ENCODE measurements around the gene CLCN1.

CLCN1 gene

DNA sequence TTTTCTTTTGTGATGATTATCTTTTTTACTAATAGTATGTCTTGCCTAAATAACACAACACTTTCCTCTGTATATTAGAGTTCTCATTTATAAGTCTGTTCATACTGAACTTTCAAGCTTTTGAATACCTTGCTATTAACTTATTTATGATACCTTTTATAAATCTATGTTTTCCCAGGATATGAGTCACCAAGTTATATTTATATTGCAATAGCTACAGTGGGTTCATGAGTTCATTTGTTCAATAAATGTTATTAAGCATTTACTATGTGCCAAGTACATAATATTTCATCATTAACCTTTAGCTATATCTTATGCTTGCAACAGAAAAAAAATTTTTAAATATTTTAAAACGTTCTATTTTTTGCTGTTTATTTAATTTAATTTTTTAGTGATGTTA is 18.3 kb downstream of the CLCN1 start:
- no peak for DNase-seq (ENCODE audit: low spot score)

DNA sequence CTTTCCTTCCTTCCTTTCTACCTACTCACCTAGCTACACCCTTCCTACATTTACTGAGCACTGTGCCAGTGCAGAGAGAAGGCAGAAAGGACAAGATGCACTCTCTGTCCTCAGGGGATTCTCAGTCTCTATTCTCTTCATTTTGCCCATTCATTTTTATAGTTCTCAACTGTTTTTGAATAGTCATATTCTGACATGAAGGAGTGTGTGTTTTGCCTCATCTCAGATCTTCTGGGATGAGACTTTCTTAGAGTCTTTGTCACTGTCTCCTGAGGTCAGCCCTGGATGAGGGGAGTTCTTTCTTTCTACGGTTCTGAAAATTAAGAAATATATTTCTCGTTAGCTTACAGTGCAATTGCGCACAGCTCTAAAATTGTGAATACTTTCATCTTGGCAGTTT is 21.3 kb downstream of the CLCN1 start:
- no peak for DNase-seq (ENCODE audit: low spot score)

DNA sequence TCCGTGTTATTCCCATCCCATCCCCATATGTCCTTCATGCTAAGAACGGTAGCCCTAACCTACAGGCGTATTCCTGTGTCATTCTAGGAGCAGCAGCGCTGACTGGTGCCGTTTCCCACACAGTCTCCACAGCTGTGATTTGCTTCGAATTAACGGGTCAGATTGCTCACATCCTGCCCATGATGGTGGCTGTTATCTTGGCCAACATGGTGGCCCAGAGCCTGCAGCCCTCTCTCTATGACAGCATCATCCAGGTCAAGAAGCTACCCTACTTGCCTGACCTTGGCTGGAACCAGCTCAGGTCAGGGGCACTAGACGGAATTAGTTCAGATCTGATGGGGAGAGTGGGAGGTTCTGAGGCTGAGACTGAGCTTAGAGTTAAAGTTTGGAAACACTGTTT is 25.9 kb downstream of the CLCN1 start:
- DNase-seq (ENCODE audit: low spot score) = no peak

- DNase-seq (ENCODE audit: low spot score) = no peak
Observed at GRCh38 chr7:143343596-143343995, 27.7 kb downstream of the CLCN1 start.

DNA sequence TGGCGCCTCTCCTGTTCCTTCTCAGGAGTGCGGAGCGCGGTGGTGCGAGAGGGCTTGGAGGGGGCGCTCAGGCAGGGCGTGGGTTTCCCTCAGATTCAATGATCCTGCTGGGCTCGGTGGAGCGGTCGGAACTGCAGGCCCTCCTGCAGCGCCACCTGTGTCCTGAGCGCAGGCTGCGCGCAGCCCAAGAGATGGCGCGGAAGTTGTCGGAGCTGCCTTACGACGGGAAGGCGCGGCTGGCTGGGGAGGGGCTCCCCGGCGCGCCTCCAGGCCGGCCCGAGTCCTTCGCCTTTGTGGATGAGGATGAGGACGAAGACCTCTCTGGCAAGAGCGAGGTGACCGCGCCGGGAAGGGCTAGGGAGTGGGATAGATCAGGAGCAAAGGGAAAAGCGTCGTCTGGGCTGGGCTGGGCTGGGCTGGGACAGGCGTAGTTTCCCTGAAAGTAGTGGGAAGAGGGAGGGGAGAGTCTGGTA is 29.6 kb downstream of the CLCN1 start:
- no peak for DNase-seq (ENCODE audit: low spot score)

DNA sequence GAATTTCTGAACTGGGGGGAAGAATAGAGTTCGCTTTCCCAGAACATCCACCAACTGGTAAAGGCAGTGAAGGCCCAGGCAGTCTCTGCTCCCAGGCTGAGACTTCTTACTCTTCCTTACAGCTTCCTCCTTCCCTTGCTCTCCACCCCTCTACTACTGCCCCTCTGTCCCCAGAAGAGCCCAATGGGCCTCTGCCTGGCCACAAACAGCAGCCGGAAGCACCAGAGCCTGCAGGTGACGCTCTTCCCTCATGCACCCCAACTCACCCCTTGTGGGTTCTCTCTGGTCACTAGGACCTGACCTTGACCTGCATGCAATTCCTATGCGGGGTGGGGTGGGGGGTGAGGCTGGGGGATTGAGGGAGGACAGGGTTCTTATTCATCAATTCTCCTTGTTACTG is 30.1 kb downstream of the CLCN1 start:
- DNase-seq (ENCODE audit: low spot score) = no peak

- no peak for DNase-seq (ENCODE audit: low spot score)
Observed at GRCh38 chr7:143347950-143348349, 32.0 kb downstream of the CLCN1 start.

DNA sequence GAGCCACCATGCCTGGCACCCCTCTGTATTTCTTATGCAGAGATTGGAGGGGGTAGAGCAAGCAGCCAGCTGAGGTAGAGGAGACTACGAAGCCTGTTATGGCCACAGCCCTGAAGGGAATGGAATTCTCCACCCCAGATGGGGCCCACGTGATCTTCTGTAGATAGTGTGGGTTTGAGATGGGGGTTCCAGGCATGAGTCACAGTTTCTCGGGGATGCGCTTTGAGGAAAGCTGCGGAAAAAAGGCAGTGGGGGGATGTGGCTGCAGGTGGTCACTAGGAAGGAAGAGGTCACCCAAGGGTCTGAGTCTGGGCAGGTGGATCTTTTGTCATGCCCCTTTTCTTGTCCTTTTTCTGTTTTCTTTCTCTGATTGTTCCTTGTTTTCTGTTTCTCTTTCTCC is 35.1 kb downstream of the CLCN1 start:
- DNase-seq (ENCODE audit: low spot score) = no peak

- no peak for DNase-seq (ENCODE audit: low spot score)
Observed at GRCh38 chr7:143351574-143351973, 35.7 kb downstream of the CLCN1 start.

DNA sequence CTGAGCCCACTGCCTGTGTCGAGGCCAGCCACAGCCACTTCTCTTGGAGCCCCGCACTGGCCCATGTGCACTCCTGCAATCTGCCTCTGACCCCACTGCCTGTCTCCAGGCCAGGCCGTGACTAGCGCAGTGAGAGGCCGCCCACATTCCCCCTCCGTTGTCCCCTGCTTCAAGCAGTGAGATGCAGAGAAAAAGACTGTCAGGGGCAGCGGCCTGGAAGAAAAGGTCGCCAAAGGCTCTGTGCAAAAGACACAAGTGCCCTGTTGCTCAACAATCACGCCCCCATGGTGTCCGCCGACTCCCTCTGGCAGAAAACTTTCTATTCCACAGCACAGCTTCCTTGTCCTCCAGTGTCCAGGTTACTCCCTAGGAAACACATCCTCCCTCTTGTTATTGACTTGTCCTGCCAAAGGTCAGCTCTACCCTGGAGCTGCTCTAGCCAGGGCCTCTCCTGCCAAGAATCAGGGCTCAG is 36.7 kb downstream of the CLCN1 start:
- DNase-seq (ENCODE audit: low spot score) = no peak

- DNase-seq (ENCODE audit: low spot score) = no peak
Observed at GRCh38 chr7:143354376-143354775, 38.5 kb downstream of the CLCN1 start.

- DNase-seq (ENCODE audit: low spot score) = no peak
Observed at GRCh38 chr7:143354965-143355364, 39.1 kb downstream of the CLCN1 start.

DNA sequence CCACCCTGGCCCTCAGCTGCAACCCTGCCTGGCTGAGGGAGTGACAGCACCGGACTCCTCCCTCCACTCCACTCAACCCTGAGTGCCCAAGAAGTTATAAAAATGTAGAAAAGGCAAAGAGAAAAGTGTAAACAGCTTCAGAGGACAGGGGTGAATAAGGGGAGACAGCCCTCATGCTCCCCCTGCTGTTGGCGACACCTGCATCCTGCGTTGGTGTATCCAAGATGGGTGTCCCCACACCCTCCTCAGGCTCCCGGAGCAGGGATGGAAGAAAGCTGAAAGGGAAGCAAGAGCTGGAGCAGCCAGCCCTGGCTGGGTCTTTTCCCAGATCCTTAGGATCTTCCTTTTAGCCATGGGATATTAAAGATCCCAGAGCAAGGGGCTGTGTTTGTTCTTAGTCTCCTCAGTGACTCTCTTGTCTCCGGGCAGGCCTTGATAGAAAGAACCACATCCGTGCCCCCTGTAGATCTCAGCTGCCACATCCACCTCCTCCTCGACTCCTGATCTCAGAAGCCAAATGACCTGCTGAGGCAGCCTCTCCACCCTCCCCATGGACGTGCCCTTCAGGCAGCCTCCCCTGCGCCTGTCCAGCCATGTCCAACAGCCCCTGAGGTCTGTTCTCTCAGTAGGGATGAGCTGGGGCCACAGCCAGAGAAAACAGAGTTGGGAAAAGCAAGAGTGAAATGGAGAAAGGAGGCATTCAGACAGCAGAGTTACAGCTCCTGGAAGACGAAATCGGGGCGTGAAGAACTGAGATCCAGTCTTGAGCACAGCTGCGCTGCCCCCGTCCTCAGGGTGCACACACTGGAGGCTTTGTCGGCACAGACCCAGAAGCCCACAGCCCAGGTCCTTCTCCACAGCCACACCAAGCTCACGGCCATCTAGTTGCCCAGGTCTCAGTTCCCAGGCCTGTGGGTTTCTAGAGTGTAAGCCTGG is 39.8 kb downstream of the CLCN1 start:
- DNase-seq (ENCODE audit: low spot score) = no peak

DNA sequence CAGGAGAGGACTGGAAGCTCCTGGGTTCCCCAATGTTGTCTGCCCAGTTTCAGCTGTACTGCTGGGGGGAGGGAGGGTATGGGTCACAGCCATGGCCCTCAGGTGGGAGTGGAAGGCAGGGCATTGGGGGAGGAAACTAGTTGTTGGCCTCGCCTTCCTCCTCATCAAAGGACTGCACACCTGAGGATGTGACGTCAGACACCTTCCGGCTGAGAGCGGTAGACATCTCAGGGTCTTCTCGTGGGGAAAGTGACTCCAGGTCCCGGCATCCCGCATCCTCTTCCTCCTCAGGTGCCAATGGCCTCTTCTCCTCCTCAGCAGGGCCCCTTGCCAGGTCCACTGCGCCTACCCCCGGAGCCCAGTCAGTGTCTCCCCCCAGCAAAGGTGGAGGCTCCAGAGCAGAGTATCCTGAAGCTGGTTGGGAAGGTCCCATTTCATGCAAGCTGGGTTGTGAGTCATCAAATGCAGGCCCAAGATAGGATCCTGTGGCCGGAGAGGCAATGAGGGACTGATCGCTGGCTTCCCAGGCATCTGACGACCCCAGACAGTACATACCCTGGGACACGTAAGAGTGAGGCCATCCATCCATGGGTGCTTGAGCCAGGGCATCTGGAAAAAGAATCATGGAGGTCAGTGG is 40.6 kb downstream of the CLCN1 start:
- no peak for DNase-seq (ENCODE audit: low spot score)

DNA sequence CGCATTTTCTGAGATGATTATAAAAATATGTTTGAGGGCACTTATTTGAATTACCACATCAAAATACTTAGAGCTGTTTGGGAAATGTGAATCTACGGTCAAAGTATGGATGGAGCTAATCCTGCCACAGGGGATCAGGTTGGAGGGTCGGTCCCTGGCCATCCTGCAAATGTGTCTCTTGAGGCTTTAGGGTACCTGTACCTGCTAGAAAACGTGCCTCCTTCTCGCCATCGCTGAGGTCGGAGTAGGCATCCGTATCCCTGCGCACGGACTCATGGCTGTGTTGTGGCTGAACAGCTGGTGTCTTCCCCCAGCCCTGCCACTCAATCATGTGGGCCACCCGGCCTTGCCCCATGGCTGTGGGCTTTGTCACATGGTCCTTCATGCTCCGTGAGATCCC is 42.7 kb downstream of the CLCN1 start:
- no peak for DNase-seq (ENCODE audit: low spot score)

- DNase-seq (ENCODE audit: low spot score) = no peak
Observed at GRCh38 chr7:143359771-143360353, 44.0 kb downstream of the CLCN1 start.

DNA sequence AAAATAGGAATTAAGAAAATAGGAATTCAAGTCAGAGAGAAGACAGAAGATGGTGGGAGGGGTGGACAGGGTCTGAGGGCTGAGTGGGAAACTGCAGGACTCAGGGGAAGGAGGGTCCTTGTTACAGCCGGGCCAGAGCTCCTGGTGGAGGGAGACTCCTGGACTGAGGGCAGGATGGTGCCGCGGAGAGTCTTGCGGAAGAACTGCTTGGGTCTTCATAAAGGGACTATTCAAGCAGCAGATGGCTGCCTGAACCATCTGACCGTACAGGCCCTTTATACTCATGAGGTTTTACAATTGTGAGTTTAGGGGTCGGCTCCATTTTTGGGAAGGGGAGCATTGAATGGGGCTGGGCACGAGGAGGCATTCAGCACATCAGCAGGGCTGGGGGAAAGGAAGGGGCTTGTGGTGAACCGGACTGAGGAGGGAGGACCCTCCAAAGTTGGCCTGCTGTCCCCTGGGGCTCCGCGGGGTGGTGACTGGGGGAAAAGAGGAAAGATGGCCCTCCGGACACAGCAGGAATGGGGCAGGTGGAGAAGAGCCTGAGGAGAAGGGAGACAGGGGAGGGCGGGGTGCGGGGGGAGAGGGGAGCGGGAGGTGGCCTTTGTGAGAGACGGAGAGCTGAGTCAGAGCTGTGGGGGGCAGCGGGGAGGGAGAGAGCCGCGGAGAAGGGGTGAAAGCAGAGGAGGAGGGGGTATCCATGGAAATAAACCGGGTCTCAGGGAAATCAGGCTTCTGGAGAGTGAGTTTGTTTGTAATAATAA is 45.1 kb downstream of the CLCN1 start:
- DNase-seq (ENCODE audit: low spot score) = no peak

DNA sequence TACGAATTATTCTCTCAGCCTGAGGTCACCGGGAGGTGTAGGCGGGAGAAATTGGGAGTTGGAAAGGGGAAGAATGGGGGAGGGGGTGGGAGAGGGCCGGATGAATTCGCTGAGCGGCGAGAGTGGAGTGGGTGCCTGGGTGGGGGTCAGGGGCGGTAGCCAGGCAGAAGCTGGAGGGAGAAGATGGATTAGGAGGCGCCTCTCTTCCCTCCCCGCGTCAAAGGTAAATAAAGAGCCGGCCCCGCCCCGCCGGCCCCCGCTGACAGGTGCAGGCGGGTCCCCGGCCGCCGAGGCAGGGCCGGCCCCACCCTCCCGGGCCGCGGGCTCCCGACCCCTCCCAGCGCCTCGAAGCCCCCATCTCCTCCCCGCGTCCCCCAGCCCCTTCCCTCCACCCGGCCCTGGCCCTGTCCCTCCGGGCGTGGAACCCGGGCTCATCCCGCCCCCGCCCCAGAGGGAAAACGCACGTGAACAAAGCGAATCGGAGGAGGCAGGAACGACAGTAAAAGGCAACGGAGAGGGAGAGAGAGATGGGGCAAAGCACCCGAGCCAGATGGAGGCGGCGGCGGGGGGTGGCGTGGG is 45.7 kb downstream of the CLCN1 start:
- no peak for DNase-seq (ENCODE audit: low spot score)

DNA sequence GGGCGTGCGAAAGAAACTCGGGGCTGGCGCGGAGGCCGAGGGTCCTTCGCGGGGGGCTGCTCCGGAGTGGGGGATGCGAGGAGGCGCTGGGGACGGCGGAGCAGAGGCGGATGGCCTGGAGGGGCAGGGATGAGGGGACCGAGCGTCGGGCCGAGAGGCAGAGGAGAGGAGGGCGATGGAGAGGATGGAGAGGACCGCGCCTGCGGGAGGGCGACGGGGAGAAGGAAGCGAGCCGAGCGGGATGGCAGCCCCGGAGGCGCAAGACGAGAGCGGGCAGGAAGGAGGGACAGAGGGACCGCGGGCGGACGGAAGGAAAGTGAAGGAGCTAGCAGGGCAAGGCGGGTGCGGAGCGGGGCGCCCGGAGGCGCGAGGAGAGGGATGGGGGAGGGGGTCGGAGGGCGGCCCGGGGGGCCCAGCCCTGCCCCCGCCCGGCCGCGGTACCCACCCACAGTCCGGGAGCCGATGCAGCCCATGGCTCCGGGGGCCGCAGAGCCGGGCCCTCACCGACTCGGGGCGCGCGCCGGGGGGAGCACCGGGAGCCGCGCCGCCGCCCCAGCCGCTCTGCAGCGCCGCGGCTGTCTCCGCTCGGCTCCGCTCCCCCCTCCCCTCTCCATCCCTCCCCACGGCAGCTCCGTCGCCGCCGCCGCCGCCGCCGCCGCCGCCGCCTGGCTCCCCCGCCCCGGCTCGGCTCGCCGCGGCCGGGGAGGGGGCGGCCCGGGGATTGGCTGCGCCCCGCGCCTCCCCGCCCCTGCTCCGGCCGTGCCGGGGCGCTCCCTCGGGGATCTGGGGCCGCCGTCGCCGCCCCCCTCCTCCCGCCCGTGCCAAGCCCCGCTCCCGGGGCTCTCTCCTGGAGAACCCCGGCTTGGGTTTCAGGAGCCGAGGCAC is 46.5 kb downstream of the CLCN1 start, which contains the start of gene FAM131B:
Gene FAM131B, minus strand, starts transcription at position 583 of the 885 bp plus-strand sequence. Its CDS starts 110 bp downstream, at position 473.
- DNase-seq (ENCODE audit: low spot score) = no peak

All from NAMALWA (cell line).